Activated T-cell treated with anti-CD3 and anti-CD28 coated beads for 48 hours (primary cell): Measurements from ENCODE around the gene MVB12B.

ENCODE experiments used
- DNase-seq: peaks from one replicate; pipeline ENCODE4 v3.0.0-alpha.2; 2020; ENCODE audit warnings: low read depth

The MVB12B gene

DNA sequence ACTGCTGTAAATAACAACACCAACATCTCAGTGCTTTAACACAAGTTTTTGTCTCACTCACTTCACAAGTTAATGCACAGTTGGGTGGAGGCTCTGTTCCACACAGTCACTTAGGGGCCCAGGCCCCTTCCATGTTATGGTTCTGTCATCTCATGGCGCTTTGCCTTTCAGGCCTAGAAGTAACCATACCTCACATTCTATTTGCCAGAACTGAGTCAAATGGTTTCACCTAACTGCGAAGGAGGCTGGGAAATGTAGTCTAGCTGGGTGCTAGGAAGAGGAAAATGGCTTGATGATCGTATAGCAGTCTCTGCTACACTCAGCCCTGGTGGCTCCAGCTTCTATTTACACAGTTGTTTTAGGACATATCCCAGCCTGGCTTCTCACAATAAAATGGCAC lies 23.1 kb upstream of the MVB12B start:
- no peak for DNase-seq

DNA sequence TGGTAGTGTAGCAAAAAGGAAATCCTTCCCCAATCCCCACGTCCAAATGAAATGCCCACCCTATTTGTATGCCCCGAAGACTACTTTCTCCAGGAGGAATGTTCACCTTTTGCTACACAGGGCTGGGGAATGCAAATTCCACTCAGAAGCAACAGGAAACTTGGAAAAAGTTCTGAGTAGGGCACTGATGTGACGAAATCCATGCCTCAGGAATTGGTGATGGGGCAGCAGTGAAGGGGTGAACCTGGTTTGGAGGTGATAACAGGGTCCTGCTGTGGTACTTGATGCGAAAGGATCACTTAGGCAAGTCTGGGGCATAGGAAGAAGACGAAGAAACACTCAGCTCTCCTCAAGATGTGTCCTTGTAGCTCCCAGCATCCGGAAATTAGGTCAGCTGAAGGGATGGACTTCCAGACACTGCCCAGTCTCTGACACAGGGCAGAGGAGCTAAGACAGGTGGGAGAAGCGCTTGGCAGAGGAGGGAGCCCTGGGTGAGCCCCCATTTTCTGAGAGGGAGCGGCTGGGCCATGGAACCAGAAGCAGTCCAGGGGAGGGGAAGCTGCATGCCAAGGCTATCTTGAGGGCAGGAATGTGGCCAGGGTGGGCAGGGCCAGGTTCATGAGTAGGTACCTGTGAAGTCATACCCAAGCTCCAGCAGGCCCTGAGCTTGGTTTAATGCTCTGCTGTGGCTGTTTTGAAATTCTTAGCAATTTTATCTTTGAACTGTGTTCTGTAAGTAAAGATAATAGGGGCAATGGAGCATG lies 22.2 kb upstream of the MVB12B start:
- no peak for DNase-seq

DNA sequence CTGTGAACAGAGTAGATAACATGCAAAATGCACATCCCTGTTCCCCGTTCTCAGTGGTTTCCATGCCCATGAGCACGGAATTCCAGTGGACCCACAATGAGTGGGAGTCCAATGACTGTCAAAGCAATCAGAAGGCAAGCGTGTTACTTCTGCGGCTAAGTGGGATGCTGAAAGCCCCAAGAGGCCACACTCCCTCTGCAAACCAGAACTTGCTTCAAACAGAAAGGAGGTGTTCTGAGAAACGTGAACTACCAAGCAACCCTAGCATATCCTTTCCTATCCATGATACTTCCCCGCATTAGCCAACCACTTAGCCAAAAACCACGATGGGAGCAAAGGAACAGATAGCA lies 21.7 kb upstream of the MVB12B start:
- no peak for DNase-seq

DNA sequence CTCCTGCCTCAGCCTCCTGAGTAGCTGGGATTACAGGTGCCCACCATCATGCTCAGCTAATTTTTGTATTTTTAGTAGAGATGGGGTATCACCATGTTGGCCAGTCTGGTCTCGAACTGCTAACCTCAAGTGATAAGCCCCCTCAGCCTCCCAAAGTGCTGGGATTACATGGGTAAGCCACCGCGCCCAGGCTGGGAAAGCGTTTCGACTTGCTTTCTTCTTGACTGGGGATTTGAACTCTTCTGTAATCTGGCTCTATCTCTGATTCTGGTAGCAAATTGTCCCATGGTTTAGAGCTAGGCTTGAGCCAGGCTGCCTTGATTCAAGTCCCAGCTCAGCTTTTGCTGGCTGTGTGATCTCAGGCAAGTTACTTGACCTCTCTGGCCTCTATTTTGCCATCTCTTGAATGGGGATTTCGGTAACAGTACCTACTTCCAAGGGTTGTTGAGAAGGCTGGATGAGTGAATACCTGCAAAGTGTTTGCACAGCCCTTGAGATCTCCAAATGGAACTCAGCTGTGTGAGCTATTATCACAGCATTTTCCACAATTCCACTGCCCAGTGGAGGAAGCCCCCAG lies 20.5 kb upstream of the MVB12B start:
- DNase-seq, result no peak

DNA sequence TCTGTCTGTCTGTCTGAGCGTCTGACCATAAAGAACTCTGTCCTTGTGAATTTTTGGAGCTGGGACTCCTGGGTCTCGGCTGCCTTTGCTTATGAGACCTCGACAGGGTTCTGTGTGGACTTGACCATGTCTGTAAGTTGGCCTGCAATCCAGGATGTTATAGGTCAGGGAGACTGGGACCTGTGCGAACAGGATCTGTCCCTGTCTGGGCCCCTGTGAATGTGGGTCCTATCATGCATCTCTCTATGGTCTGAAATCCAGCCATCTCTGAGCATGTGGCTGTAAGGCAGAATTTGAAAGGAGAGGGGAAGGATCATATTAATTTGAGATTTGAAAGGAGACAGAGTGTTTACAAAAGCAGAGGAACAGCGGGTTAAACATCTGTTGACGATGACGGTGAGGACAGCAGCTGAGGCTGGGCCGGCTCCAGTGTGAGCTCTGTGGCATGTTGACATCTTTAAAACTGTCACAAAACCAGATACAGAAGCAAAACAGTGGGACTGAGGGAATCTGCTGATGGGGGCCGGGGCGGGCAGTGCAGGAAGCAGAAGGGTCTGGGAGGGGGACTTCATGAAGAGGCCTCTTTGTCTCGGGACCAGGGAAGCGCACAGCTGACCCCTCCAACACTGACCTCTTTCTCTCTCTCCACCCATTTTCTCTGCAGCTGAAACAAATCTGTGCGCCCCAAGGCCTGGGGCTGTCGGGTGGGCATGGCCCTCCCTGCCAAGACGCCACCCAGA lies 19.1 kb upstream of the MVB12B start:
- DNase-seq, result no peak

DNA sequence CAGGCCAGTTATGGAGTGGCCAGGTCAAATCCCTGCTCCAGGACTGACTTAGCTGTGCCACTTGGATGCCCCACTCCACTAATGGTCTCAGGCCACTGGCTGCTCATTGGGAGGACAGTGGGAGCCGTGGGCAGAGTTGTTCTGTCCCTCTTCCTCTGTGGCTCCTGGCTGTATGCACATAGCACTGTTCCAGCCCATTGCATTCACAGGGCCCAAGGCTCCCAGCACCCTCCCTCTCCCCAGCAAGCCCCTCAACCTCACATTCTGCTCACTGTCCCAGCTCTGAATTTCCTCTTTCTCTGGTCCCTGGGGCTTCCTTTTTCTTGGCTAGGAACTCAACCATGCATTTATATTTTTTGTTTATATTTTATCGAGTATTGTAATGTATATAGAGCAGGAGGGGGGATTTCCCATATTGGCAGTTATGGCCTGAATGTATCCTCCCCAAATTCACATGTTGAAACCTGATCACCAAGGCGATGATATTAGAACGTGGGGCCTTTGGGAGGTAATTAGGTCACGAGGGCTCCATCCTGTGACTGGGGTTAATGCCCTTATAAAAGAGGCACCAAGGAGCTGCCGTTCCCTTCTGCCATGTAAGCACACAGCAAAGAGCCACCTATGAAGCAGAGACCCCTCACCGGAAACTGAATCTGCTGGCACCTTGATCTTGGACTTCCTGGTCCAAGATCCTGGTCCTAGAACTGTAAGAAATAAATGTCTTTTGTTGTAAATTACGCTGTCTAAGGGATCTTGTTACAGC lies 17.0 kb upstream of the MVB12B start:
- DNase-seq, result no peak

DNA sequence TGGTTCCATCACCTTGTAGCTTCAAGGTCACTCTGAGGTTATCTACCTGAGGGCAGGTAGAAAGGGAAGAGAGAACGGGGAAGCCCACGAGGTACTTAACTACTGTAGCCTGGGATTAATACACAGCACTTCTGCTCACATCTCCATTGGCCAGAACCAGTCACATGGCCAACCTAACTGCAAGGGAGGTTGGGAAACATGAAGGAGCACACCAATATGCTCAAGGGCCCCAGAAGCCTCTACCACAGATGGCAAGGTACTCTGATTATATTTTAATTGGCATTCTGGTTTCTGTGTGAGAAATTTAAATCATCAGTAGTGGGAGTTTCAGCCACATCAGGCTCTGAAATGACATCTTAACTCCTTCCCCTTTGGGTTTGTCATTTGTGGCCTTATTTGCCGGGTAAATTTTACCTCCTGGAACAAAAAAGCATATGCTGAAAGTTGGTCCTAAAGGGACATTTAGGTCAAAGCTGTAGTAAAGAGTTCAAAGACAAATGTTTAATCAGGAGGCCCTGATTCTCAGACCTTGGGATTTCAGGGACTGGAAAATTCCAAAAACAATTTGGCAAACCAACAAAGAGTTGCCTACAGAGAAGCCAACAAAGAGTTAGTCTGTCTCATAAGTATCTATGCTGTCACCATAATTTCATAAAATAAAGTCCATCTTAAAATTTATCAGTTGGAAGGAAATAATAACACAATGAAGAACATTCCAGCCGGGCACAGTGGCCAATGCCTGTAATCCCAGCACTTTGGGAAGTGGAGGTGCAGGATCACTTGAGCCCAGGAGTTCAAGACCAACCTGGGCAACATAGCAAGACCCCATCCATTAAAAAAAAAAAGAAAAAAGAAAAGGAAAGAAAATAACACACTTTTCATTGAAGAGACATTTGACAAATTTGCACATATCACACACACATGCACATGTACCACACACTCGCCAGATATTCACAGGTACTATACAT lies 13.8 kb upstream of the MVB12B start:
- DNase-seq, result no peak

DNA sequence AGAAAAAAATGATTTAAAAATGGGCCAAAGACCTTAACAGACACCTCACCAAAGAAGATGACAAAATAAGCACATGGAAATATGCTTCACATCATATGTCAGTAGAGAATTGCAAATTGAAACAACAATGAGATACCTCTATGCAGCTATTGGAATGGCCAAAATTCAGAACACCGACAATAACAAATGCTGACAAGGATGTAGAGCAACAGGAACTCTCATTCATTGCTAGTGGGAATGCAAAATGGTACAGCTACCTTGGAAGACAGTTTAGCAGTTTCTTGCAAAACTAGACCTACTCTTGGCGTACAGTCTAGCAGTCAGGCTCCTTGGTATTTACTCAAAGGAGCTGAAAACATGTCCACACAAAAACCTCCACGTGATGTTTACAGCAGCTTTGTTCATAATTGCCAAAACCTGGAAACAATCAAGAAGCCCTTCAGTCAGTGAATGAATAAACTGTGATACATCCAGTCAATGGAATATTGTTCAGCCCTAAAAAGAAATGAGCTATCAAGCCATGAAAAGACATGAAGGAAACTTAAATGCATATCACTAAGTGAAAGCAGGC lies 10.5 kb upstream of the MVB12B start:
- DNase-seq, result no peak

DNA sequence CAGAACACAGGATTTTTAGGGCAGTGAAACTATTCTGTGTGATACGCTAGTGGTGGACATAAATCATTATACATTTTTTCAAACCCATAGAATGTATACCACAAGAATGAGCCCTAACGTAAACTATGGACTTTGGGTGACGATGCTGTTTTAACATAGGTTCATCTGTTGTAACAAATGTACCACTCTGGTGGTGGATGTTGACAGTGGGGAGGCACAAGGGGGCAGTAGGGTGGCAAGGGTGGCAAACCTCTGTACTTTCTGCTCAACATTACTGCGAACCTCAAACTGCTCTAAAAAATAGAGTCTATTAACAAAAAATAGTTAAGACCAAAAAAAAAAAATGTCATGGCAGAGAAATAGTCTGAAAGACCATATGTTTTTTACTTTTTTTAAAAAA lies 9.1 kb upstream of the MVB12B start:
- DNase-seq, result no peak

DNA sequence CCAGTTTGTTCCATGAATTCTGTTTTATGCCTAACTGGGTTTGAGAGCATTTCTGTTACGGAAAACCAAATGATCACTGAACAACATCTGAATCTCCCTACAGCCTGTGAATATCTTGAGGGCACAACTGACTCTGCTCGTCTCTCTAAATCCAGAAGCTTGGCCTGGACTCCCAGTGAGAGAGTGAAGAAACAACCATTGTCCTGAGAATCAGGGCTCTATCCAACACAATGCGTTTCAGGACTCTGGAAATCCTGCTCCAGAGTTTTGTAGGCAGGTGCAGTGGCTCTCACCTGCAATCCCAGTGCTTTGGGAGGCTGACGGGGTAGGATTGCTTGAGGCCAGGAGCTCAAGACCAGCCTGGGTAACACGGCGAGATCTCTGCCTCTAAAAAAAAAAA lies 7.8 kb upstream of the MVB12B start:
- DNase-seq, result no peak

DNA sequence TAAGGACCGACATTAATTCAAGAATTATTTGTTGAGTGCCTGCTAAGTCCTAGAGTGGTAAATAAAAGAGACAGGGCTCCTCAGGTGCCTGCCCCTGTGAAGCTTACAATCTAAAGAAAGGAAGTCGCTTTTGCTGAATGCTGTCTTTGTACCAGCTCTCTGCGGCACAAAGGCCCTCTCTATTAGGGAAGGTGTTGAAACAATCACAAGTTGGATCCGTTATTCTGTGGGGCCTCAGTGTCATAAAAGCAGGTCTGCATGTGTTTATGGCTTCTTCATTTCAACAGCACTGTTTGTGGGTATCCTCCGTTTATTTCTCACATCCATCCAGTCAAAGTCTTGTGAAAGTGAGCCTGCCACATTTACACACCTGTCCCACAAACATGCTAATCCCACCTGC lies 7.0 kb upstream of the MVB12B start:
- DNase-seq, result no peak

DNA sequence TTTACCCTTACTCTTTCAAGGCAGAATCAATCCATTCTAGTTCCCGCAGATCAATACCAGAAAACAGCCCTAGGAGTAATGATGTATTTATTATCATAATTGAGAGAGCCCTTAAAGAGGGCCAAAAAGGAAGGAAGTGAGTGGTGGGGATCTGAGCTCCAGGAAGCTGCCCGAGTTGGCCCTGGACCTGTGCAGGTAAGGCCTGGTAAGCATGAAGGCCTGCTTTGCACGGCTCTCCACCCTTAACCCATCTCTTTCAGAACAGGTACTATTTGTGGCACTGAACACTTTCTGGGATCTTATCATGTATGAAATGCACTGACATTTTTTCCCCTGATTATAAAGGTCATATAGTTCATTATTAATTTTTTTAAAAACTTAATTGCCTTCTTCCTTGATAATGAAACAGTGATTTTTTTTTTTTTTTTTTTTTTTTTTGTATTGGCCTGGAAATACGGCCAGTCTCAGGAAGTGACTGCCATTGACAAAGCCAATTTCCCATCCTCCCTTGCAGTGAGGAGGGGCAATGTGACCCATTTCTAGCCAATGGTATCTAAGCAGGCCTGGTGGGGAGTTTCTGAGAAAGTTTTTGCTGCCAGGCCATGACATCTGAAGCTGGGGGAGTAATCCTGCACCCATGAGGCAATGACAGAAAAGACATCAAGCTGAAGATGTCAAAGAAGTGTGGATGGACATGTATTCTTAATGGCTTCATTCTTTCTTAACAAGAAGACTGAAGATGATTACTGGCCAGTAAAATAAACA lies 6.3 kb upstream of the MVB12B start:
- DNase-seq, result no peak

DNA sequence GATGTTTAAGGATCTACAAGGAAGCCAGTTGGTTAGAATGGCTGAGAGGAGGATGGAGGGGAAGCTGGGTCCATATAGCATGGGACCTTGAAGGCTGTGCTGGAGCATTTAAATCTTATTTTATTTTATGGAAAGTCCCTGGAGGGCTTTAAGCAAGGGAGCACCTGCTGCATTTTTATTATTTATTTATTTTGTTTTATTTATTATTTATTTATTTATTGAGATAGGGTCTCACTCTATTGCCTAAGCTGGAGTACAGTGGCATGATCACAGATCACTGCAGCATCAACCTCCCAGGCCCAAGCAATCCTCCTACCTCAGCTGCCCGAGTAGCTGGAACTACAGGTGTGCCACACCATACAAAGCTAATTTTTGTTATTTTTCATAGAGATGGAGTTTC lies 4.9 kb upstream of the MVB12B start:
- DNase-seq, result no peak

DNA sequence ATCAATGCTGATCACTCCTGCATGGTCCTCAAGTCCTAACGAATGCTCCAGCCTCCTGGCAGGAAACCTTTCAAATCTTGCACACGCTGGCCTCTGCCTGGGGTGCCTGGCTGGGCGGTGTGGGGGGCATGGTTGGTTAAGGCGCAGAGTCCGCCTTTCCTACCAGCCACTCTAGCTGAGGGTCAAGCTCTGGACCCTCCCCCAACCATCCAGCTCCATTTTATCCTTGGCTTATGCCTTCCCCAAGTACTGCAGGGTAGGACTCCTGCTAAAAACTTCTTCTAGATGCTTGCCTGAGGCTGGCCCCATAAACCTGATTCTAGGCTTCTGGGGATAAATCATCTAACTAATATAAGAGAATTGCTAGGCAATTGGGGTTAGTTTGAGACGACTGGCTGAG lies 808 bp upstream of the MVB12B start:
- DNase-seq, result no peak

DNA sequence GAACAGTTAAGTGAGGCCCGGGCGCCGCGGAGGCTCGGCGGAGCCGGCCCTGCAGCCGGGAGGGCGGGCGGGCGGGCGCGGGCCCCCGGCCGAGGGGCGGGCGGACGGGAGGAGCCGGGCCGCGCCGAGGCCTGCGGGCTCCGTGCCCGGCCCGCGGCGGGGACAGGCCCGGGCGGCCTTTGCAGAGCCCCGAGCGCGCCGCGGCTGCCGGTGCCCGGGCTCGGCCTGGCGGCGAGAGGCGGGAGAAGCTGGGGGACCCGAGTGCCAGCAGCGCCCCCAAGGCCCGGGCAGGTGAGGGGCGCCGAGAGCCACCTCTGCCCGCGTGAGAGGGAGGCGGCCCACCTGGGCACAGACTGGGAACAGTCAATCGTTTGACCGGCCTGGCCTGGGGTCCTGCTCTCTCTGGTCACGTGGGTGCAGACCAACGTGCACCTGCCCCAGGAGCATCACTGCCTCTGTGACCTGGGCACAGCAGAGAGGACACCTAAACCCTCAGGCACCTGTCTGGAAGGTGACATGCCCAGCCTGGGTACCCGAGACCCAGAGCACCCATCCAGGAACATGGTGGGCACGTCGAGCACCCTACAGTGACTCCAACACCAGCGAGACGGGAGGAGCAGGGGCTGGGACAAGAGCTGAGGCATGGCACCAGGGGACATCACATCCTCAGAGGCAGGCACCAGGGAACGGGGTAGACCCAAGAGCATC lies 531 bp downstream of the MVB12B start:
- DNase-seq, result no peak

DNA sequence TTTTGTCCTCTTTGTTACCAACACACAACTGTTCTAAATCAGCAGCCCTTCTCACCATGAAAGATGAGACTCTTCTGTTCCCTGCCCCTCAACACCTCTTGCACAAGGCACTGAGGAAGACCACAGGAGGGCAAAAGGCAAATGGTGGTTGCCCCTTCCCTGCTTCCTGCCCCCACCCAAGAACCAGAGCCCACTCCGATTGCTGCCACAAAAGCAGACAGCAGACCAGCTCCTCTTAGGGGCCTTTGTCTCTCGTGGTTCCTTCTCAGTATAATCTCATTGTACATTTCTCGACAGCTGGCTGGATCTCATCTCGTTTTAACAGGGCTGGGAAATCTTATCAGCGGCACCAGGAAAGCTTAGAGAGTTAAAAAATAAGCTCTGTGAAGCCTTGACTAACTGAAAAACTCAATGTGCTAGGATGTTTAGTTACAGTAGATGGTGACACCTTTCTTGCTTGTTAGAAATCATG lies 1.1 kb downstream of the MVB12B start:
- DNase-seq, result no peak

DNA sequence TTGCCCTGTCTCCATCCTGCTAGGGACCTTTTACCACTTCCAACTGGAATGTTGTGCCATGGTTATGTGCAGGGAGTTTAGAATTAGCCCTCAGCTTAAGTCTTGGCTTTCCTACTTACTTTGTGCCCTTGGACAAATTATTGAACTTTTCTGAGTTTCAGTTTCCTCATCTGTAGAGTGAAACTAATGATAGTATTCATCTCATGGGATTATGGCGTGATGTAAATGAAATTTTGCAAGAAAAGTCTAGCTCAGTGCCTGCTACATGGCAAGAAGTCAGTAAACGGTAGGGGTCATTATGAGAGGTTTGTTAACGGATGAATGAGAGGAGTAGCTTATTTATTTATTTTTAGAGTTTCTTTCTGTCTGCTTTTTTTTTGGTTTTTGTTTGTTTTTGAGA lies 1.8 kb downstream of the MVB12B start:
- DNase-seq, result no peak

DNA sequence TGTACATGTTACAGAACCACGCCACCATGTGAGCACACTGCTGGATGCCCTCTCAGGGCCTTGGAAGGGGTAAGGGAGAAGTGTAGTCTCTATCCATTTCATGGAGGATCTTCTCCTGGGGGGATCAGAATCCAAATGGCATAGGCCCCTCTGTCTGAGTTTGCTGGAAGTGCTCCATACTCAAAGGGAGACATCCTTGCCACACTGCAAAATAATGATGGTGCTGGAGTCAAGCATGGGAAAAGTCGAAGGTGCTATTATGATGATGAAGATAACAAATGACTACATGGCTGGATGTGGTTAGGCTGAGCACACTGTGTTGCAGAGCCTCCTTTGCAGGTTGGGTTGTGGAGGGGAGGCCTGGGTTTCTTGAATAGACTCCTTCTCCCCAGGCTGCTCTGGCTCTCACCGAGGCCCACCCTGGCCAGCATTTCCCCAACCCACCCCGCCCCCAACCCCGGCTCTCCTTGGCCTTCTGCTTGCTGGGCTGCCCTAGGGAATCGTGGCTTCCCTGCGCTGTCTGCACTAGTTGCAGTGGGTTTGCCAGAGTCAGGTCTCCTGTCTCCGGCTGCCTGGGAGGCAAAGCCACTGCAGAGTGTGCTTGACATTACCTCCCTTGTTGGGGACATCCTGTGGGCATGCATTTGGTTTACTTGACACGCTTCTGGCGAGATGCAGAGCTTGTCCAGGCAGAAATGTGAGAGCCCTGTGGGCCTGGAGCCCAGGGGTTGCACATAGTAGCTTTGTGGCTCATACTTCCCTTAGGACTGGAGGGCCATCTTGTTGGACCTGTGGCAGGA lies 3.0 kb downstream of the MVB12B start:
- no peak for DNase-seq

DNA sequence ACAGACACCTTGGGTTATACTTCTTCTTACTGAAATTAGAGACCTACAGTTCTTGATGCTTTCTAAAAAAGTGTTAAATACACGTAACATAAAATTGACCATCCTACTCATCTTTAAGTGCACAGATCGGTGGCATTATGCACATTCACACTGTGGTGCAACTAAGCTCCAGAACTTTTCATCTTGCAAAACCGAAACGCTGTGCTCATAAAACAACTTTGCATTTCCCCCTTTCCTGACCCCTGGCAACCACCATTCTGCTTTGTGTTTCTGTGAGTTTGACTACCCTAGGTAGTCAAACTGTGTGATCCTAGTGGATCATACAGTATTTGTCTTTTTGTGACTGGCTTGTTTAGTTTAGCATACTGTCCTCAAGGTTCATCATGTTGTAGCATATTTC lies 3.9 kb downstream of the MVB12B start:
- DNase-seq, result no peak
